ENCODE results near the gene GARRE1.
"Not testable (repeated sequence)": the region's sequence is repeated elsewhere in the genome, so short reads cannot be mapped to it uniquely, and the experiment has no call there.

The GARRE1 gene, protein sequence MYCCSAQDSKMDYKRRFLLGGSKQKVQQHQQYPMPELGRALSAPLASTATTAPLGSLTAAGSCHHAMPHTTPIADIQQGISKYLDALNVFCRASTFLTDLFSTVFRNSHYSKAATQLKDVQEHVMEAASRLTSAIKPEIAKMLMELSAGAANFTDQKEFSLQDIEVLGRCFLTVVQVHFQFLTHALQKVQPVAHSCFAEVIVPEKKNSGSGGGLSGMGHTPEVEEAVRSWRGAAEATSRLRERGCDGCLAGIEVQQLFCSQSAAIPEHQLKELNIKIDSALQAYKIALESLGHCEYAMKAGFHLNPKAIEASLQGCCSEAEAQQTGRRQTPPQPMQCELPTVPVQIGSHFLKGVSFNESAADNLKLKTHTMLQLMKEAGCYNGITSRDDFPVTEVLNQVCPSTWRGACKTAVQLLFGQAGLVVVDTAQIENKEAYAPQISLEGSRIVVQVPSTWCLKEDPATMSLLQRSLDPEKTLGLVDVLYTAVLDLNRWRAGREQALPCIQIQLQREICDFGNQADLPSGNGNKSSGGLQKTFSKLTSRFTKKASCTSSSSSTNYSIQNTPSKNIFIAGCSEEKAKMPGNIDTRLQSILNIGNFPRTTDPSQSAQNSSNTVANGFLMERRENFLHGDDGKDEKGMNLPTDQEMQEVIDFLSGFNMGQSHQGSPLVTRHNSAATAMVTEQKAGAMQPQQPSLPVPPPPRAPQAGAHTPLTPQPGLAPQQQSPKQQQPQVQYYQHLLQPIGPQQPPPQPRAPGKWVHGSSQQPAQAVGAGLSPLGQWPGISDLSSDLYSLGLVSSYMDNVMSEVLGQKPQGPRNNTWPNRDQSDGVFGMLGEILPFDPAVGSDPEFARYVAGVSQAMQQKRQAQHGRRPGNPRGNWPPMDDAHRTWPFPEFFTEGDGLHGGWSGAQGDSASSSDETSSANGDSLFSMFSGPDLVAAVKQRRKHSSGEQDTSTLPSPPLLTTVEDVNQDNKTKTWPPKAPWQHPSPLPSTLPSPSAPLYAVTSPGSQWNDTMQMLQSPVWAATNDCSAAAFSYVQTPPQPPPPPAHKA (N-terminal part only)

DNA sequence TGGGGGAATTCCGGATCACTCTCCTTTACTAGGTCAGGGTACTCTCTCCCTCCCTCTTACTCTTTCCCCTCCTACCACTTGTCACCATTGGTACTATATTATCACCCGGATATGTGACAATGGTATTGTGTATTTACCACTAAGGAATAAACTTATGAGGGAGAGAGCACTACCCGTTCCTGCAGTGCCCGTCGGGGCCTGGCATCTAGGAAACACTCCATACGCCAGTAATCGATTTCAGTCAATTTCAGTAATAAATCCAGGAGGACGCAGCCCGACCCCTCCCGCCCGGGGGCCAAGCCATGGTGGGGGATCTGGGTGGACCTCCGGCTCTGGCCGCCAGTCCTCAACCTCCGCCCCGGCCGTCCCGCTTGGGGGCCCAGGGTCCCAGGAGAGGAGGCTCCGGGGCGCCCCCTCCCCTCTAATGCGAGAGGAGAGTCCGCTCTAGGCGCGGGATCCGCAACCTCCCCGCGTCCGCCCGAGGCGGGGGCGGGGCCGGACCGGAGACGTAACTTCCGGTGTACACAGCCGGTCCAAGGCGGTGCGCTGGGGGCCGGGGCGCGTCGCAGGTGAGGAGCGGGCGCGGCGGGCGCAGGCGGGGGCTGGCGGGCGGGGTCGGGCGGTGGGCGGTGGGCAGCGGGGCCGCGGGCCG, at the start of gene GARRE1:
TSS of gene GARRE1 (plus strand) at position 509 of the 652 bp plus-strand sequence. CDS start 45,920 bp downstream, outside the sequence.
- DNase-seq (ENCODE audit: low read depth in 2 of 2): peak; percentile 61 to 68

DNA sequence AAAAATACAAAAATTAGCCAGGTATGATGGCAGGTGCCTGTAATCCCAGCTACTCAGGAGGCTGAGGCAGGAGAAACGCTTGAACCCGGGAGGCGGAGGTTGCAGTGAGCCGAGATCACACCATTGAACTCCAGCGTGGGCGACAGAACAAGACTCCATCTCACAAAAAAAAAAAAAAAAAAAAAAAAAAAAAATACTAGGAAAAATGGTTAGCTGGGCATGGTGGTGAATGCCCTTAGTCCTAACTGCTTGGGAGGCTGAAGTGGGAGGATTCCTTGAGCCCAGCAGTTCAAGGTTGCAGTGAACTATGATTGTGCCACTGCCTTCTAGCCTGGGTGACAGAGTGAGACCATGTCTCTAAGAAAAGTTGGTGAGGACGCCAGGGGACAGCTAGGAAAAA, 49.0 kb upstream of the GARRE1 start:
- not testable (repeated sequence) for DNase-seq (ENCODE audit: low read depth in 2 of 2)

DNA sequence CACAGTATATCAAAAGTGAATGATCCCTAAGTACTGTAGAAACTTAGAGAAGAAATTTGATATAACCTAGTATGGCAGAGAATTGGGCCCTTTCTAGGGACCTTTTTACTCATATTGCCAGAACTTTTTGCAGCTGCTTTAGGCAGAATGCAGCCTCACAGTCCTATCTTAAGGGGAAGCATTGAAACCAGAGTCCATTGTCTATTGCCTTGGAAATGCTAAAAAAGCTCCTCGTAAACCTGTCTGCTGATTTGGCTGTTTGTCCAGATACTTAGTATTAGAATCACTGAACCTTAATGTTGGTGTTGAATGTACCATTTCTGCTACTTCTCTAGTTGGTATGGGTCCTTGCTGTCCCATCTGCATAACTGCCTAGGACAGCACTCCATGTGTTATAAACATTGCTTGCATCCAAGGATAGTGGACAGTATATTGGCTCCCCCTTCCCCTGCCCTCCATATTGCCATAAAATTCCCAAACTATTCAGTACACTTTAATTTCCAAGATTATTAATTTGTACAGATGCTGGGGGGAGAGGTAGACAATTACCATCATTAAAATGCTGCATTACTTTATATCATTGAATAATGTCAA, 46.0 kb upstream of the GARRE1 start:
- no peak for DNase-seq (ENCODE audit: low read depth in 2 of 2)

DNA sequence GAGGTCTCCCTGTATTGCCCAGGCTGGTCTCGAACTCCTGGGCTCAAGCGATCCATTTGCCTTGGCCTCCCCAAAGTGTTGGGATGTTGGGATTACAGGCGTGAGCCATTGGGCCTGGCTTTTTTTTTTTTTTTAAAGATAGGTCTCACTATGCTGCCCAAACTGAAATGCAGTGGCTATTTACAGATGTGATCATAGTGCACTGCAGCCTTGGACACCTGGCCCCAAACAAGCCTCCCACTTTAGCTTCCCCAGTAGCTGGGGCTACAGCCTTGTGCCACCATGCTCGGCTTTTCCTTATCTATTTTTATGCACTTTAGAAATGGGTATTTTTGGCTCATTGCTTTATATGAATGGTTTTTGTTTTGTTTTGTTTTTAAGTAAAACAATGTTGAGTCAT, 44.6 kb upstream of the GARRE1 start:
- no peak for DNase-seq (ENCODE audit: low read depth in 2 of 2)

DNA sequence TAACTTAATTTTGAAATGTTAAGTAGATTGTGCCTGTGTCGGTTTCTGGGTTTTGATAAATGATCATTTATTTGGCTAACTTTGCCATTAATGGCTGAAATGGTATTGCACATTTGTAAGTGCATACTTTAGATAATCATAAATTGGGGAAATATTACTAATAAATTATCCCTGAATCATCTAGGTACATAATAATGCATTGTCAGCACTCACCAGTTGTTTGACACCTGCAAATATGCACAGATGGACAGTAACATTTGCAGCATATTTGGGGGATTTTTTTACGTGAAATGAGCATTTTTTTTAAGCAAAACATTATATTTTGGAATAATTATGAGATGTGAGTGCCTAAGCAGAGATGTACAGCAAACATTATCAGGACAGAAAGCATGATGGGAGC, 41.1 kb upstream of the GARRE1 start:
- DNase-seq (ENCODE audit: low read depth in 2 of 2): no peak

DNA sequence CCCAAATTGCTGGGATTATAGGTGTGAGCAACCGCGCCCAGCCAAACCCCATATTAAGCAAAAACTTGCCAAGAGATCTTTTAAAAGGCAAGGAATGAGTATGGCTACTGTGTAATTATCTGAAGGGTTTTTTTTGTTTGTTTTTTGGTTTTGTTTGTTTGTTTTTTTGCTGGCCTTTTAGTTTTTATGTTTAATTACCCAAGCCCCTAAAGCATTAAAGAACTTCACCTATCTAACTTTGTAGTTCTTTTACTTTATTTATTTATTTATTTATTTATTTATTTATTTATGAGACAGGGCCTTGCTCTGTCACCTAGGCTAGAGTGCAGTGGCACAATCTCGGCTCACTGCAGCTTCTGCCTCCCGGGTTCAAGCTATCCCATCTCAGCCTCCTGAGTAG, 40.3 kb upstream of the GARRE1 start:
- no peak for DNase-seq (ENCODE audit: low read depth in 2 of 2)

DNA sequence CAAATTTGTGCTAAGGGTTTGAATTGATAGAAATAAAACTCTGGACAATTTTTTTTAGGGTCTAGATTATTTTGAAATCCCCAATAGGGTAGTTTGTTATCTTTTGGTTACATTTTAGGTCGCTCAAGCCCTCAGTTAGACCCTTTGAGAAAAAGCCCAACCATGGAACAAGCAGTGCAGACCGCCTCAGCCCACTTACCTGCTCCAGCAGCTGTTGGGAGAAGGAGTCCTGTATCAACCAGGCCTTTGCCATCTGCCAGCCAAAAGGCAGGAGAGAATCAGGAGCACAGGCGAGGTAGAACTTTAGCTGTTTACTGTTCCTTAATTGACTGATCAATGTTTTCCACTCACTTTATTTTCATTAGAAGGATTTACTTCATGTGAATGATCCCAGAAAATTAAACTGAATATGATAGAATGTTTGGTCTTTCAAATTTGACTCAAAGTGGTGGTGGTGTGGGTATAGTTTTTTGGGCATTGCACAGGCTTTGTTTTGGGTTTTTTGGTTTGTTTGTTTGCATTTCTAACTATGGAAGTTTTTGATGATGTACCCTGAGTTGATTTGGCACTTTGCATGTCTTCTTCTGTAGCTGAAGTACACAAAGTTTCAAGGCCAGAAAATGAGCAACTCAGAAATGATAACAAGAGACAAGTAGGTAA, 39.2 kb upstream of the GARRE1 start:
- no peak for DNase-seq (ENCODE audit: low read depth in 2 of 2)

DNA sequence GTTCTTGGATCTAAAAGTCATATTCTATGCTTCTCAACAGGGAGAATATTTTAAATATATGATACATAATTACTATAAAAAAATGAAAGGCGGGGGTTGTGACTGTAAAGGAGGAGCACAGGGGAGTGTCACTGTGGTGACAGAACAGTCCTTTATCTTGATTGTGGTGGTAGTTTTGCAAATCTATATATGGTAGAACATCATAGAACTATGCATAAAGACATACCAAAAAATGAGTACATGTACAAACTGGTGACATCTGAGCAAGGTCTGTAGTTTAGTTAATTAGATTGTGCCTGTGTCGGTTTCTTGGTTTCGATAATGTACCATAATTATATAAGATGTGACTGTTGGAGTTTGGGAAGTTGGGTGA, 38.7 kb upstream of the GARRE1 start:
- no peak for DNase-seq (ENCODE audit: low read depth in 2 of 2)

DNA sequence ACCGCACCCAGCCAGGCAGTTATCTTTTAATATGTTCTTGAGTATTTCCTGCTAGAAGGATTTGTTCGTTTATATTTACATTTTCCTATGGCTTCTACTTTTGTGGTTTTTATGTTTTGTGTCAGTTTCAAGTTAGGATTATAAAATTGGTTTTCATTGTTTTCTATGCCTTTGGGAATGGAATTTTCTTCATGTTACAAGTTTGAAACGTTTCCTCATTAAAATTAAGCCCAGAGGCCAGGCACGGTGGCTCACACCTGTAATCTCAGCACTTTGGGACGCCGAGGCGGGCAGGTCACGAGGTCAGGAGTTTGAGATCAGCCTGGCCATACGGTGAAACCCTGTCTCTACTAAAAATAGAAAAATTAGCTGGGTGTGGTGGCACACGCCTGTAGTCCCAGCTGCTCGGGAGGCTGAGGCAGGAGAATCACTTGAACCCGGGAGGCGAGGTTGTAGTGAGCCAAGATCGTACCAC, 37.6 kb upstream of the GARRE1 start:
- not testable (repeated sequence) for DNase-seq (ENCODE audit: low read depth in 2 of 2)

DNA sequence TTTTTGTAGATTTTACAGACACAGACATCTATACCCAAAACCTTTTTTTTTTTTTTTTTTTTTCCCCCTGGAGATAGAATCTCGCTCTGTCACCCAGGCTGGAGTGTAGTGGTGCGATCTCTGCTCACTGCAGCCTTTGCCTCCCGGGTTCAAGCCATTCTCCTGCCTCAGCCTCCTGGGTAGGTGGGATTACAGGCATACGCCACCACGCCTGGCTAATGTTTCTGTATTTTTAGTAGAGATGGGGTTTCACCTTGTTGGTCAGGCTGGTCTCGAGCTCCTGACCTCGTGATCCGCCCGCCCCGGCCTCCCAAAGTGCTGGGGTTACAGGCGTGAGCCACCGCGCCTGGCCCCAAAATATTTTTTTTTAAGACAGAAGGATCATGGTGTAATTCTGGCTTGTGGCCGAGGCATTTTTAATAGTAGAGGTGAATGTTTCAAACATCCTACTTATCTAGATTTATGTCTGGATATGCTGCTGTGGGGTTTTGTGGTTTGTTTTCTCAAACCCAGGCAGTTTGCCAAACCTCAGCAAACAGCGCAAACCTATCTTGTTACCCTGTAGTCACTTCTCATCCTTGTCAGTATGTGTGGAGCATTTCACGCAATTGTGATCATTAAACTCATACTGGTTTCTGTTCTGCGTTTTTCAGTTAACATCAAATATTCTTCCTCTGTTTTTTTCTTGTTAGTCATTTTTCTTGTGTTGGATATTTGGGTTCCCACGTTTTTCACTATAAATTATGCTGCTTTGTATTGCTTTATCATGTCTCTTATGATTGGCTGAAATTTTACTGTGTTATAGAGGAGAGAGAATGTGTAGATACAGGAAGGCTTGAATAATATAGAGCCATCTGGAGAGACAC, 36.2 kb upstream of the GARRE1 start:
- DNase-seq (ENCODE audit: low read depth in 2 of 2): peak; percentile 14 to 46

DNA sequence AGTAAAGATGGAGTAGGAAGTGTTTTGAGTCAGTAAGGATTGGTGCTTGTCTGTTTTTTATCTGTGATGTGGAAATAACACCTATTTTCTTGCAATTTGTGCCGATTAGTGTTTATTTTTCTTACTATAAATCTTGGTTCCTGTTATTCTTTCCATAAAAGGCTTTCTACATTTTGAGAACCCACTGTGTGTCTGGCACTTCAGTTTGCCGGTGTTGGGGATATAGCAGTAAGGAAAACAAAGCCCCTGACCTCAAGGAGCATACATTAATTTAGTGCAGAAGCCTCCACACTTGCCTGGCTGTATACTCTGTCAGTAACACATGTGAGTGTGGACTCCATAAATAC, 35.6 kb upstream of the GARRE1 start:
- DNase-seq (ENCODE audit: low read depth in 2 of 2): no peak

DNA sequence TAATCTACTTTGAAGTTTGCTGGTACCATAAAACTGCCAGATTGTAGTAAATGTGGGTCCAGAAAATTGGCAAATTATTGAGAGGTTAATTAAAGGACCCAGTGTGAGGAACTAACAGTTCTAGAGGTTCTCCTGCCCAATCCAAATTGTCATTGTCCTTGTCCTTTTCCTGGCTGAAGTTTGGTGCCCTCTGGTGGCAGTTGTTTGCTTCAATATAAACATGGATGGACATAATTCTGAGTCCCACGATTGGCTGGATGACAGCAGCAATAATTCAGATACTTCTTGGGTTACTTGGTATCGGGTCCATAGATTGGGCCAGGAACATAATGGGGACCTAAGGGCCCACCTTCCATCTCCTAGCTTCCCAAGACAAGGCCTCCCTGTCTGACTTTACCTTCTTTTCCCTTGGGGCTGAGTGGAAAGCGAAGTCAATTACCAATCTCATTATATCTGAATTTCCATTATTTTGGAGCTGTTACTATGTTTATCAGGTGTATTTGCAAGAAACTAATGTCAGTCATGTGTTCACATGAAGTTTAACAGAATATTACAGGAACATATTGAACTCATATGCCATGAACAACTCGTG, 33.8 kb upstream of the GARRE1 start:
- peak; percentile 17 to 23 for DNase-seq (ENCODE audit: low read depth in 2 of 2)

DNA sequence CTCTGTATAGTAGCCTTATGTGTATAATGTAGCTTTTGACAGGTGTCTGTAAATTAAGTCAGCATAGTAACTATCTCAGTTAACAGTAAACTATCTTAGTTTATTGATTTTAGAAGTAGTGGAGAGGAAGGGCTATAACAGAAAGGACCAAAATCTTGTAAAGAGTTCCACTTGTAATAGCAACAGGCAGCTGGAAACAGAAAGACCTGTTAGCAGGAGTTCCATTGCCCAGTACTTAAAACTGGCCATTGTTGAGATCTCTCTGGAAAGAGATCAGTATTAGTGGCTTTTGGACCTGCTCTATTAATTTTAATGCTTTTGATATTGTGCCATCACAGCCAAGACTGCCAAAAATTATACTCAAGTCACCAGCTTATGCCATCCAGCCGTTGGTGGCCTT, 32.0 kb upstream of the GARRE1 start:
- no peak for DNase-seq (ENCODE audit: low read depth in 2 of 2)

DNA sequence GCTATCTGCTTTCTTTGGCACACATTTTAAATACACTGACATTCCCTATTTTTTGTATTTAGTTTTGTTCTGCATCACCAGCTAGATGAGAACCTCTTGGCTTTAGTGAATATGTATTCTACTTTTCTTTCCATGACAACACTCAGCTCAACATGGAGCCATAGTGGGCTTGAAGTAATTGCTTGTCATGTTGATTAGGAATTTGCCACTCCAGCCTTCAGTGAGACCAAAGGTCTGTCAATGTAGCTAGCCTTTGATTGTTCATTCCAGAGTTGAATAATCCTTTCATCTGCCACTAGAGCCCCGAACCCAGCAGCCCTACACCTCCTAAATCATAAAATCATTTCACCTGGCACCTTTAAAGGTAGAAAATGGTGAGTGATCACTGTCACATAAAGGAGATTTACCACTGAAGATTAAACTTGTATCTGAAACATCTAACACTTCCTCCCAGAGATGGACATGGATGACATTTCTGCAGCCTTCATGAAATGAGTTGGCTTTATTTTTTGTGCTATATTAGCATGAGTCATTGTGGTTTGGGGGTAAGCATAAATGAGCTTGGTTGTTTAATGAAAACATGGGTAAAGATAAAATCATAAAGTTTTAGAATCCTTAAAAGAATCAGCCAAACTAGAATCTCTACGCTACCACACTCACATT, 29.2 kb upstream of the GARRE1 start:
- no peak for DNase-seq (ENCODE audit: low read depth in 2 of 2)

DNA sequence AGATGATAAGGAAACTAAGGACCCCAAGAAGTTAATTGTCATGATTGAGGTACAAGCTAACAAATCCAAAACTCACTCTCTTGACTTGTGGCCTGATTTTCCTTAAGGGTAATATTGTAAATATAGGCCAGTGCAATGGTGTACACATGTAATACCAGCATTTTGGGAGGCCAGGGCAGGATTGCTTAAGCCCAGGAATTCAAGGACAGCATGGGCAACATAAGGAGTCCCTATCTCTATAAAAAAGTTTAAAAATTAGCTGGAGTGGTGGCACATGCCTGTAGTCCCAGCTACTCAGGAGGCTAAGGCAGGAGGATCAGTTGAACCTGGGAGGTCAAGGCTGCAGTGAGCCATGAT, 28.7 kb upstream of the GARRE1 start:
- DNase-seq (ENCODE audit: low read depth in 2 of 2): no peak

DNA sequence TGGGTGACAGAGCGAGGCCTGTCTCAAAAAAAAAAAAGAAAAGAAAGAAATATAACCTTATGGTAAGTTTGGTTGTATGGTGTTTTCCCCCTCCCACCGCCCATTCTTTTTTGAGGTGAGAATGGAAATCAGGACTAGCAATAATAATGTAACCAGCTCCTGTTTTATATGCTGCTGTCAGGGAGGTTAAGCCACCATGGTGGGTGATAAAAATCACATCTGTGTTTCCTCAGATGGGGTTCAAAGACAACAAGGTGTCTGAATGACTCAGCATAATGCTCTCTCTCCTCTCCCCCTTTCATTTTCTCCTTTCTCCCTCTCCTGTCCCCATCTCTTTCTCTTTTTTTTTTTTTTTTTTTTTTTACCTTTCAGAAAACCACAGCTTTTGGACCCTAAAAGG, 28.3 kb upstream of the GARRE1 start:
- no peak for DNase-seq (ENCODE audit: low read depth in 2 of 2)

DNA sequence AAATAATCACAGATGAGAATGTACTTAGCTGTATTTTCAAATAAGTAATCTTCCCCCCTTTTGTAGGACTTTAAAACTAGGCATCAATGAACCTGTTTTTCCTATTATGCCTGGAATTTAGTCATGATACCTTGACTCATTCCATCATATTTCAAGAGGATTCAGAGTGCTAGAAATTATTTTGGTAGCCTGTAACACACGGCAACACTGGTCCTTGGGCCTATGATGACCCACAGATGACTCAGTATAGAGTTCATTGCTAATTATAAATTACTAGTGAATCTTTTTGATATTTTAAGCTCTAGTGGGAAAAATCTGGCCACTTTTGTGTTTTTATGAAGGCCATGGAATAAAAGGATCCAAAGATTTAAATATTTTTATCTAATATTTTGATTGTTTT, 26.0 kb upstream of the GARRE1 start:
- DNase-seq (ENCODE audit: low read depth in 2 of 2): no peak

DNA sequence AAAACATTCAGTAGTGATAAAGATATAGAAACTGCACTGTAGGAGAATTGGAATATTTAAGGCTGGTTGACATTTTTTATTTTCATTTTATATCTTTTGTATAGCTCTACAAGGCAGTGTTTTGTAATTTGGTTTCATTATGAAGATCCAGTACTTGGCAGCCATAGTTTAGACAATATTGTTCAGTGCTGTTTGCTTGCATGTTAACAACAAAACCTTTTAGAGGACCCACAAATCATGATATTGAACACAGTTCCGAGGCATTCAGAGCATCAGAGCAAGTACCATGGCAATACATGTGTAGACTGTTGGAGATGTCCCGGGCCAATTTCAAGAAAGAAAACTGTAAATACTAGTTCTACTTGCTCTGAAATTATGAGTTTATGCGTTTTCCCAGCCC, 25.6 kb upstream of the GARRE1 start:
- no peak for DNase-seq (ENCODE audit: low read depth in 2 of 2)

DNA sequence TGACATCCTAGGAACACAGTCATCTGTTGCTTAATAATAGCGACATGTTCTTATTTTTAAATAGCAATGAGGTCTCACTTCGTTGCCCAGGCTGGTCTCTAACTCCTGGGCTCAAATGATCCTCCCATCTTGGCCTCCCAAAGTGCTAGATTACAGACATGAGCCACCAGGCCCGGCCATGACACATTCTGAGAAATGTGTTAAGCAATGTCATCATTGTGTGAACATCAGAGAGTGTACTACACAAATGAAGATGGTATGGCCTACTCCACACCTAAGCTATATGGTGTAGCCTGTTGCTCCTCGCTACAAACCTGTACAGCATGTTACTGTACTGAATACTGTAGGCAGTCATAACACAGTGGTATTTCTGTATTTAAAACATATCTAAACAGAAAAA, 24.6 kb upstream of the GARRE1 start:
- DNase-seq (ENCODE audit: low read depth in 2 of 2): no peak
